OCI-LY7 (cell line): ENCODE data around the gene CETN2. TPM values are rescaled to one million over a fixed set of nuclear protein-coding genes. Genes with fewer than 3 reads are reported as not detected.

Source experiments
- Bru-seq: library from RNA; stranded (reverse); fragments of 400-500 nt; gene quantifications from one replicate; lab custom pipeline; 2021; lab: Mats Ljungman, UMichigan
- BruChase-seq, 2 experiments: library from RNA; stranded (reverse); fragments of 400-500 nt; gene quantifications; one replicate each; lab custom pipeline; 2021; lab: Mats Ljungman, UMichigan
- BruUV-seq: library from RNA; stranded (reverse); fragments of 400-500 nt; replicated peaks from 2 replicates; lab custom pipeline; 2021; lab: Mats Ljungman, UMichigan
- CTCF ChIA-PET: fragments of 300-600 bp; sonication (Branson Sonifier 250); formaldehyde crosslinking; loops from one replicate; lab custom pipeline; 2022; ENCODE audit warnings: antibody characterized with exemption; ENCODE audit not compliant: unreplicated experiment; lab: Charles Lee
- POLR2A ChIA-PET: fragments of 300-600 bp; sonication (Branson Sonifier 250); formaldehyde crosslinking; loops from one replicate; lab custom pipeline; 2022; ENCODE audit warnings: antibody characterized with exemption; lab: Charles Lee
- DNase-seq: peaks from one replicate; pipeline ENCODE4 v3.0.0-alpha.2; 2015; ENCODE audit warnings: low spot score
- H2AFZ ChIP-seq: fragments of 200-600 bp; sonication (generic), shearing (Covaris generic); 2 replicates; pipeline ENCODE4 v1.6.1; 2014; ENCODE audit warnings: mild to moderate bottlenecking, antibody characterized with exemption, low read length, moderate library complexity
- H3K27ac ChIP-seq: fragments of 200-600 bp; sonication (generic); 2 replicates; pipeline ENCODE4 v1.5.1; 2014; ENCODE audit warnings: mixed run types, low read depth, mild to moderate bottlenecking, moderate library complexity, low read length, inconsistent platforms; ENCODE audit not compliant: poor library complexity, severe bottlenecking
- H3K36me3 ChIP-seq: fragments of 200-600 bp; sonication (generic); 2 replicates; pipeline ENCODE4 v1.6.1; 2014; ENCODE audit warnings: mild to moderate bottlenecking, antibody characterized with exemption, low read length, moderate library complexity, mixed read lengths; ENCODE audit not compliant: insufficient read depth
- H3K4me1 ChIP-seq: fragments of 200-600 bp; sonication (generic); 2 replicates; pipeline ENCODE4 v1.5.1; 2014; ENCODE audit warnings: mild to moderate bottlenecking, low read length; ENCODE audit not compliant: insufficient read depth, poor library complexity, severe bottlenecking
- H3K4me2 ChIP-seq: fragments of 200-600 bp; sonication (generic); 2 replicates; pipeline ENCODE4 v1.6.1; 2014; ENCODE audit warnings: mild to moderate bottlenecking, low read length
- H3K4me3 ChIP-seq: fragments of 200-600 bp; sonication (generic); 2 replicates; pipeline ENCODE4 v1.5.1; 2014; ENCODE audit warnings: mild to moderate bottlenecking, low read depth, low read length; ENCODE audit not compliant: poor library complexity, severe bottlenecking
- H3K79me2 ChIP-seq: fragments of 200-600 bp; sonication (generic); 2 replicates; pipeline ENCODE4 v1.6.1; 2016; ENCODE audit warnings: low read depth, mild to moderate bottlenecking, low read length, moderate library complexity, mixed read lengths; ENCODE audit not compliant: insufficient read depth
- H3K9me2 ChIP-seq: fragments of 200-600 bp; sonication (generic); 2 replicates; pipeline ENCODE4 v1.6.1; 2016; ENCODE audit warnings: mild to moderate bottlenecking, low read length, mixed read lengths; ENCODE audit not compliant: insufficient read depth
- H3K9me3 ChIP-seq: fragments of 200-600 bp; sonication (generic); 2 replicates; pipeline ENCODE4 v1.6.1; 2014; ENCODE audit warnings: mild to moderate bottlenecking, mixed run types, low read length, mixed read lengths
- H4K20me1 ChIP-seq: fragments of 200-600 bp; sonication (generic); 2 replicates; pipeline ENCODE4 v1.6.1; 2014; ENCODE audit warnings: mild to moderate bottlenecking, antibody characterized with exemption, low read length, moderate library complexity, mixed read lengths; ENCODE audit not compliant: insufficient read depth
- CTCF ChIP-seq: fragments of 200-600 bp; sonication (generic); conservative IDR thresholded peaks from 2 replicates; pipeline ENCODE4 v1.5.1; 2014; ENCODE audit warnings: mild to moderate bottlenecking, antibody characterized with exemption, low read length, moderate library complexity, mixed read lengths
- EZH2phosphoT487 ChIP-seq: fragments of 200-600 bp; sonication (generic); IDR thresholded peaks from 2 replicates; pipeline ENCODE4 v1.6.1; 2018; ENCODE audit warnings: low read depth, borderline replicate concordance, mild to moderate bottlenecking, mixed run types, antibody characterized with exemption, low read length, moderate library complexity, mixed read lengths
- intact Hi-C: fragments of 100-400 bp; cut with micrococcal nuclease; formaldehyde crosslinking; loops from one replicate; pipeline ENCODE4 v1.10.0; 2022; ENCODE audit not compliant: unreplicated experiment
- long read RNA-seq: library from polyadenylated mRNA; stranded (forward); transcript quantifications from one replicate; pipeline ENCODE4 v2.0.0, GENCODE V29; 2022
- total RNA-seq, 2 experiments: library from RNA; depleted of rRNA in 1 of 2; stranded (reverse); fragments of >200 nt in 1 of 2; shearing (Covaris generic) in 1 of 2; gene quantifications; 2 replicates each; pipeline ENCODE4 v1.2.3, GENCODE V29; 2014 to 2022

Gene CETN2
- total RNA-seq (2014; rRNA removed; shearing (Covaris generic)), result 9.4 and 12.3 TPM in 2 replicates
- total RNA-seq (2022), result 13.9 and 15.6 TPM in 2 replicates
- Bru-seq, nascent RNA, result percentile 56 among the genes with signal in this experiment
- percentile 75 among the genes with signal in this experiment for BruChase-seq, experiment 1, labeled RNA remaining after a 6-hour chase
- percentile 59 among the genes with signal in this experiment for BruChase-seq, experiment 2, labeled RNA remaining after a 2-hour chase
- long read RNA-seq, transcript CETN2-201 (5 exons, 1,454 nt), result major isoform, 12 of 15 reads
- long read RNA-seq, partial matches to known transcripts, result 3 of 15 reads
- long read RNA-seq, other reads (novel, unspliced or antisense), result 0 of 15 reads

GRCh38 chrX:152830312-152831305 is at the start of gene CETN2, which contains the start of gene NSDHL:
Gene CETN2, minus strand, starts transcription at chrX:152830757. Its CDS starts 47 bp downstream, at chrX:152830710.
Gene NSDHL, plus strand, starts transcription at chrX:152831063. Its CDS starts 15,262 bp downstream, at chrX:152846325.
- no peak for TF ChIP-seq EZH2phosphoT487
- no peak for TF ChIP-seq CTCF
- Histone ChIP-seq H4K20me1 (no peaks in the 10 kb centered on the region), H3K4me3 (peak within 1 kb of the TSS; percentile 80), H3K9me3 (no peaks in the 10 kb centered on the region), H3K4me1 (peaks cover 14% of the 10 kb centered on the region), H3K4me2 (peak within 1 kb of the TSS; percentile 90), H3K9me2 (no peaks in the 10 kb centered on the region), H3K36me3 (peaks cover 6% of the 10 kb centered on the region; the same call in 1 of the 2 replicates), H3K79me2 (peaks cover 13% of the 10 kb centered on the region; the same call in 1 of the 2 replicates), H3K27ac (peak within 1 kb of the TSS; percentile 21), H2AFZ (peak within 1 kb of the TSS; percentile 78)
- ChIA-PET CTCF (interaction anchor here (0.6 kb wide), 4 partner anchors 79 to 1104 kb away, joined by 3 to 4 read pairs (median 4); no protein-coding TSS in a partner anchor), POLR2A (interaction anchor here (0.9 to 1.4 kb wide), 2 partner anchors 14 to 107 kb away, joined by 3 to 8 read pairs; no protein-coding TSS in a partner anchor)
- intact Hi-C loops, result no loop called here
- peak; percentile 92 for DNase-seq
- no TSS peak for BruUV-seq

- Histone ChIP-seq H3K27ac (no peak overlapping the region), H3K9me2 (no peaks in the 10 kb centered on the region), H3K36me3 (no peaks in the 10 kb centered on the region), H3K9me3 (no peaks in the 10 kb centered on the region), H3K79me2 (no peaks in the 10 kb centered on the region), H3K4me2 (no peak overlapping the region), H2AFZ (no peak overlapping the region), H3K4me1 (no peaks in the 10 kb centered on the region), H4K20me1 (no peaks in the 10 kb centered on the region), H3K4me3 (no peak overlapping the region)
- intact Hi-C loops, result no loop called here
- POLR2A ChIA-PET, result interaction anchor here (0.6 kb wide), 1 partner anchor 118 kb away, joined by 5 read pairs; no protein-coding TSS in a partner anchor
- no TSS peak for BruUV-seq
- CTCF ChIA-PET, result no interaction called here
- no peak for DNase-seq
- TF ChIP-seq EZH2phosphoT487 (no peak), CTCF (no peak)
Observed at GRCh38 chrX:152878976-152879755, 48.6 kb upstream of the CETN2 start.
